Measurements from ENCODE around the gene TMEM132A. TPM values are rescaled to one million over a fixed set of nuclear protein-coding genes. Genes with fewer than 3 reads are reported as not detected.

TMEM132A gene
- total and polyA plus RNA-seq, 2 of the 13 experiments (the other 11 are each of a cell fraction or from before 2014, with no cell fraction given), result 11.1 to 32.9 TPM

DNA sequence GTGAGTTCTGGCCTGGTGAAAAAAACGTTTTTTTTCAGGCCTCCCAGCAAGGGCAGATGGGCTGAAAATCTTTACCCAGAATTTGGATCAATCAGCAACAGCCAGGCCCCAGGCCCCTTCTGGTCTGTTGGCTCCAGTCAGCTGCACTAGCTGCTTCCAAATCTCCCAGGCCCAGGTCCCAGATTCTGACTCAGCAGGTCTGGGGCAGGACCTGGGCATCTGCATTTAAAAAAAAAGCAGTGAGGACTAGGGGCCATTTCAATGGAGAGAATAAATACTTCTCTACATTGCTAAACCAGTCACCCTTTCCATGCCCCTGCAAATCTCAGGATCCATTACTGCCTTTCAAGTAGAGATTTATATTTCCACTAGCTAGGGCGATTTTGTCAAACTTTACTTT, 23.4 kb downstream of the TMEM132A start (continued):
- TF ChIP-seq, protein P1, sequence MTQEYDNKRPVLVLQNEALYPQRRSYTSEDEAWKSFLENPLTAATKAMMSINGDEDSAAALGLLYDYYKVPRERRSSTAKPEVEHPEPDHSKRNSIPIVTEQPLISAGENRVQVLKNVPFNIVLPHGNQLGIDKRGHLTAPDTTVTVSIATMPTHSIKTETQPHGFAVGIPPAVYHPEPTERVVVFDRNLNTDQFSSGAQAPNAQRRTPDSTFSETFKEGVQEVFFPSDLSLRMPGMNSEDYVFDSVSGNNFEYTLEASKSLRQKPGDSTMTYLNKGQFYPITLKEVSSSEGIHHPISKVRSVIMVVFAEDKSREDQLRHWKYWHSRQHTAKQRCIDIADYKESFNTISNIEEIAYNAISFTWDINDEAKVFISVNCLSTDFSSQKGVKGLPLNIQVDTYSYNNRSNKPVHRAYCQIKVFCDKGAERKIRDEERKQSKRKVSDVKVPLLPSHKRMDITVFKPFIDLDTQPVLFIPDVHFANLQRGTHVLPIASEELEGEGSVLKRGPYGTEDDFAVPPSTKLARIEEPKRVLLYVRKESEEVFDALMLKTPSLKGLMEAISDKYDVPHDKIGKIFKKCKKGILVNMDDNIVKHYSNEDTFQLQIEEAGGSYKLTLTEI (CRISPR knock-in tag; conservative IDR thresholded peaks at IDR 0.05), result no peak

DNA sequence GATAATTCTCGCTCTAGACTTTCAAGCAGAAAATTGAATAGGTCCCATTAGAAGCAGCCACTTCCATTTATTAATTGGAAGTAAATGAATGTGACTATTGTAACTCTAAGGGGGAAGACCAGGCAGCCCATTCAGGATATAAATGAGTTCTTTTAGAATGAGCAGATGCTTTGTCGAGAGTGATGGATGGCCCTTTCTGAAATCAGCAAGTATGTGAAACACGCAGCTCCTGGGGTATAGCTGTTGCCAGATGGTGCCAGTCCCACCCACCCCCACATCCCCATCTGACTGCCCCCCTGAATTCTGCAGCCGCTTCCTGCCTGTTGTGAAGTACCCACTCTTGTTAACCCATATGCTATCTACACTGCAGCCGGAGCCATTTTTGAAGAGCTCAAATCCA, 24.0 kb downstream of the TMEM132A start:
- in situ Hi-C loops (cut with HindIII; ENCODE audit: extremely low pct_ligation_motif_present, low pct_unique_long_range_greater_than_20kb), result no loop called here
- no peak for ATAC-seq
- CTCF ChIA-PET (ENCODE audit: low intra/inter-chr PET ratio, low total read pairs), result no interaction called here

More for the DNA sequence above, 24.0 kb downstream of the TMEM132A start:
- H3K4me3 ChIP-seq (replicated peaks in 1 of 3; ENCODE audit: insufficient read depth in 1 of 3, low read depth in 2 of 3, low read length in 3 of 3), result no peak overlapping the region
- 23% methylated on average over 4 of the region's 5 CpGs for WGBS (ENCODE audit: low lambda C conversion rate)
- H3K27ac ChIP-seq (ENCODE audit: extremely low read length, insufficient read depth, low read length), result no peak overlapping the region
- H2AFZ ChIP-seq (ENCODE audit: low read length), result no peak overlapping the region
- BruUV-seq (replicated peaks), result no TSS peak
- POLR2A ChIA-PET, result no interaction called here
- H3K36me3 ChIP-seq (replicated peaks in 1 of 2; ENCODE audit: control insufficient read depth in 1 of 2, insufficient read depth in 2 of 2, low read length in 2 of 2), result no peaks in the 10 kb centered on the region
- intact Hi-C loops (cut with micrococcal nuclease; ENCODE audit: unreplicated experiment), result no loop called here
- DNase-seq (ENCODE audit: low spot score), result no peak
- no peaks in the 10 kb centered on the region for H3K9me3 ChIP-seq (ENCODE audit: low read length)
- H3K27me3 ChIP-seq (ENCODE audit: control insufficient read depth in 1 of 2, insufficient read depth in 2 of 2, low read length in 2 of 2), result peaks cover 0 to 13% of the 10 kb centered on the region in 2 experiments; a peak in 1 of 5 replicates
- no peak overlapping the region for H3K9ac ChIP-seq (ENCODE audit: insufficient read depth, low read depth, low read length)
- no peaks in the 10 kb centered on the region for H3K79me2 ChIP-seq (ENCODE audit: insufficient read depth, low read length)
- TF ChIP-seq, protein P2, sequence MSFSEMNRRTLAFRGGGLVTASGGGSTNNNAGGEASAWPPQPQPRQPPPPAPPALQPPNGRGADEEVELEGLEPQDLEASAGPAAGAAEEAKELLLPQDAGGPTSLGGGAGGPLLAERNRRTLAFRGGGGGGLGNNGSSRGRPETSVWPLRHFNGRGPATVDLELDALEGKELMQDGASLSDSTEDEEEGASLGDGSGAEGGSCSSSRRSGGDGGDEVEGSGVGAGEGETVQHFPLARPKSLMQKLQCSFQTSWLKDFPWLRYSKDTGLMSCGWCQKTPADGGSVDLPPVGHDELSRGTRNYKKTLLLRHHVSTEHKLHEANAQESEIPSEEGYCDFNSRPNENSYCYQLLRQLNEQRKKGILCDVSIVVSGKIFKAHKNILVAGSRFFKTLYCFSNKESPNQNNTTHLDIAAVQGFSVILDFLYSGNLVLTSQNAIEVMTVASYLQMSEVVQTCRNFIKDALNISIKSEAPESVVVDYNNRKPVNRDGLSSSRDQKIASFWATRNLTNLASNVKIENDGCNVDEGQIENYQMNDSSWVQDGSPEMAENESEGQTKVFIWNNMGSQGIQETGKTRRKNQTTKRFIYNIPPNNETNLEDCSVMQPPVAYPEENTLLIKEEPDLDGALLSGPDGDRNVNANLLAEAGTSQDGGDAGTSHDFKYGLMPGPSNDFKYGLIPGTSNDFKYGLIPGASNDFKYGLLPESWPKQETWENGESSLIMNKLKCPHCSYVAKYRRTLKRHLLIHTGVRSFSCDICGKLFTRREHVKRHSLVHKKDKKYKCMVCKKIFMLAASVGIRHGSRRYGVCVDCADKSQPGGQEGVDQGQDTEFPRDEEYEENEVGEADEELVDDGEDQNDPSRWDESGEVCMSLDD (CRISPR knock-in tag; IDR thresholded peaks at IDR 0.05; ENCODE audit: borderline replicate concordance), result no peak
- TF ChIP-seq KLF16 (CRISPR knock-in tag; IDR thresholded peaks at IDR 0.05) (no peak), RARA (CRISPR knock-in tag; IDR thresholded peaks at IDR 0.05) (no peak), FOSL1 (CRISPR knock-in tag; IDR thresholded peaks at IDR 0.05; ENCODE audit: borderline replicate concordance) (no peak), PHF8 (CRISPR knock-in tag; IDR thresholded peaks at IDR 0.05) (no peak), FOXJ3 (CRISPR knock-in tag; IDR thresholded peaks at IDR 0.05; ENCODE audit: borderline replicate concordance) (no peak)
- FAIRE-seq, result no peak
- no peaks in the 10 kb centered on the region for H3K4me1 ChIP-seq (ENCODE audit: insufficient read depth, low read length)
- no peaks in the 10 kb centered on the region for H4K20me1 ChIP-seq (ENCODE audit: insufficient read depth, low read length)
- H3K4me2 ChIP-seq (ENCODE audit: low read depth, low read length), result no peak overlapping the region
